Measurements from ENCODE around the gene TSPAN9. TPM values are rescaled to one million over a fixed set of nuclear protein-coding genes. Genes with fewer than 3 reads are reported as not detected.
A peak's percentile ranks its signal among the peaks of the same experiment; 100 is the strongest.

Gene TSPAN9
- polyA plus RNA-seq, 1 of the 3 experiments (the other 2 are of a cell fraction): 34.9 TPM

DNA sequence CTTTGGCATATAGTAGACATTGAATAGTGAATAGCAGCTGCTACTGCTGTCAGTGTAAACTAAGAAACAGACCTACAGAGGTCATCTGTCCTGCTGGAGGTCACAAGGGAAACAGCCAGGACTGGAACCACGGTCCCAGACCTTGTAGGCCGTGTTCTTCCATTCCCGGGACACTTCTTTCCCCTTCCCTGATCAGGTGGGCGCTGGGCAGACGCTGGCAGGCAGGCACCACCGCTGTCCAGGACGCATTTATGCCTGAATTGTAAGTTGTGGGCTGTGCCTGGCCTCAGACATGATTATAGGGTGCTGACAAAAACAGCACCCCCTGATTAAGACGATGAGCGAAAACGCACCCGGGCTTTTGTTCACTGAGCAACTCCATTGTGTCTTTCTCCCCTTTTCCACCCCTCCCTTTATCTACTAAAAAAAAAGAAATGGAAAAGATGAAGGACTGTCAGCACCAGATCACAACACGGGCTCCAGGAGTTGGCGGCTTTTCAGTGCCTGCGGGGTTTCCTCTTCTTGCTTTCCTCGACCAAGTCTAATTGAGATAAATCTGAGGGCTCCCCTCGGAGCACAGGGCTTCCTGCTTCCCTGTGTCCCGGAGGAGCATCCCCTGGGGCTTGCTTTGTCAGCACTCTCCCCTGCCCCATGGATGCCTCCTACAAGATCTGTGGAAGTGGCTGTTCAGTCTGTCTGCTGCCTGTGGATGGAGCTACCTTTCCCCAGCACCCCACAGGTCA, 80.6 kb downstream of the TSPAN9 start:
- Histone ChIP-seq H3K27ac (ENCODE audit: low read depth in 2 of 2, low read length in 1 of 2) (no peak overlapping the region), H3K27me3 (ENCODE audit: insufficient read depth) (no peaks in the 10 kb centered on the region), H3K4me1 (ENCODE audit: control insufficient read depth in 1 of 2, insufficient read depth in 2 of 2, low read depth in 1 of 2, low read length in 1 of 2) (peaks cover 0 to 12% of the 10 kb centered on the region in 2 experiments; a peak in 2 of 4 replicates), H3K9me3 (no peaks in the 10 kb centered on the region), H3K79me2 (ENCODE audit: insufficient read depth) (no peaks in the 10 kb centered on the region), H2AFZ (ENCODE audit: low read depth) (no peak overlapping the region), H3K4me2 (no peak overlapping the region), H3K9ac (no peak overlapping the region), H3F3A (replicated peaks; ENCODE audit: insufficient read depth) (no peaks in the 10 kb centered on the region), H4K20me1 (ENCODE audit: insufficient read depth) (no peaks in the 10 kb centered on the region), H3K36me3 (replicated peaks in 1 of 2; ENCODE audit: control insufficient read depth in 1 of 2, insufficient read depth in 2 of 2, low read length in 1 of 2) (peaks cover 0 to 3% of the 10 kb centered on the region in 2 experiments), H3K9me2 (no peaks in the 10 kb centered on the region), H3K4me3 (ENCODE audit: low read depth in 2 of 2, low read length in 1 of 2) (no peak overlapping the region)
- peak; percentile 61 for DNase-seq
- 79% methylated on average over 14 of the region's 17 CpGs for WGBS (ENCODE audit: low lambda C conversion rate)
- TF ChIP-seq EZH2phosphoT487 (IDR thresholded peaks at IDR 0.05; ENCODE audit: borderline replicate concordance, low read depth): no peak
- TF ChIP-seq, protein P1, sequence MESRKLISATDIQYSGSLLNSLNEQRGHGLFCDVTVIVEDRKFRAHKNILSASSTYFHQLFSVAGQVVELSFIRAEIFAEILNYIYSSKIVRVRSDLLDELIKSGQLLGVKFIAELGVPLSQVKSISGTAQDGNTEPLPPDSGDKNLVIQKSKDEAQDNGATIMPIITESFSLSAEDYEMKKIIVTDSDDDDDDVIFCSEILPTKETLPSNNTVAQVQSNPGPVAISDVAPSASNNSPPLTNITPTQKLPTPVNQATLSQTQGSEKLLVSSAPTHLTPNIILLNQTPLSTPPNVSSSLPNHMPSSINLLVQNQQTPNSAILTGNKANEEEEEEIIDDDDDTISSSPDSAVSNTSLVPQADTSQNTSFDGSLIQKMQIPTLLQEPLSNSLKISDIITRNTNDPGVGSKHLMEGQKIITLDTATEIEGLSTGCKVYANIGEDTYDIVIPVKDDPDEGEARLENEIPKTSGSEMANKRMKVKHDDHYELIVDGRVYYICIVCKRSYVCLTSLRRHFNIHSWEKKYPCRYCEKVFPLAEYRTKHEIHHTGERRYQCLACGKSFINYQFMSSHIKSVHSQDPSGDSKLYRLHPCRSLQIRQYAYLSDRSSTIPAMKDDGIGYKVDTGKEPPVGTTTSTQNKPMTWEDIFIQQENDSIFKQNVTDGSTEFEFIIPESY (IDR thresholded peaks at IDR 0.05; ENCODE audit: borderline replicate concordance, low read depth): no peak
- TF ChIP-seq, protein P2, sequence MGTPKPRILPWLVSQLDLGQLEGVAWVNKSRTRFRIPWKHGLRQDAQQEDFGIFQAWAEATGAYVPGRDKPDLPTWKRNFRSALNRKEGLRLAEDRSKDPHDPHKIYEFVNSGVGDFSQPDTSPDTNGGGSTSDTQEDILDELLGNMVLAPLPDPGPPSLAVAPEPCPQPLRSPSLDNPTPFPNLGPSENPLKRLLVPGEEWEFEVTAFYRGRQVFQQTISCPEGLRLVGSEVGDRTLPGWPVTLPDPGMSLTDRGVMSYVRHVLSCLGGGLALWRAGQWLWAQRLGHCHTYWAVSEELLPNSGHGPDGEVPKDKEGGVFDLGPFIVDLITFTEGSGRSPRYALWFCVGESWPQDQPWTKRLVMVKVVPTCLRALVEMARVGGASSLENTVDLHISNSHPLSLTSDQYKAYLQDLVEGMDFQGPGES (IDR thresholded peaks at IDR 0.05; ENCODE audit: low read depth, low read length): no peak
- no peak for TF ChIP-seq SMC3 (IDR thresholded peaks at IDR 0.05; ENCODE audit: low read depth, low read length)
- no peak for TF ChIP-seq TAF1 (IDR thresholded peaks at IDR 0.05; ENCODE audit: borderline replicate concordance, low read depth, low read length)
- TF ChIP-seq, protein P3, sequence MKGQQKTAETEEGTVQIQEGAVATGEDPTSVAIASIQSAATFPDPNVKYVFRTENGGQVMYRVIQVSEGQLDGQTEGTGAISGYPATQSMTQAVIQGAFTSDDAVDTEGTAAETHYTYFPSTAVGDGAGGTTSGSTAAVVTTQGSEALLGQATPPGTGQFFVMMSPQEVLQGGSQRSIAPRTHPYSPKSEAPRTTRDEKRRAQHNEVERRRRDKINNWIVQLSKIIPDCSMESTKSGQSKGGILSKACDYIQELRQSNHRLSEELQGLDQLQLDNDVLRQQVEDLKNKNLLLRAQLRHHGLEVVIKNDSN (IDR thresholded peaks at IDR 0.05; ENCODE audit: borderline replicate concordance, low read depth): no peak
- TF ChIP-seq YY1 (IDR thresholded peaks at IDR 0.05; ENCODE audit: low read depth): no peak
- no peak for TF ChIP-seq RXRA (IDR thresholded peaks at IDR 0.05; ENCODE audit: borderline replicate concordance, low read depth)
- TF ChIP-seq FOXJ3 (CRISPR knock-in tag; IDR thresholded peaks at IDR 0.05): no peak
- TF ChIP-seq, protein P4, sequence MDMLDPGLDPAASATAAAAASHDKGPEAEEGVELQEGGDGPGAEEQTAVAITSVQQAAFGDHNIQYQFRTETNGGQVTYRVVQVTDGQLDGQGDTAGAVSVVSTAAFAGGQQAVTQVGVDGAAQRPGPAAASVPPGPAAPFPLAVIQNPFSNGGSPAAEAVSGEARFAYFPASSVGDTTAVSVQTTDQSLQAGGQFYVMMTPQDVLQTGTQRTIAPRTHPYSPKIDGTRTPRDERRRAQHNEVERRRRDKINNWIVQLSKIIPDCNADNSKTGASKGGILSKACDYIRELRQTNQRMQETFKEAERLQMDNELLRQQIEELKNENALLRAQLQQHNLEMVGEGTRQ (IDR thresholded peaks at IDR 0.05; ENCODE audit: borderline replicate concordance, low read depth, low read length): no peak
- TF ChIP-seq TCF12 (IDR thresholded peaks at IDR 0.05): no peak
- no peak for TF ChIP-seq JUND (IDR thresholded peaks at IDR 0.05)
- no peak for TF ChIP-seq MXI1 (IDR thresholded peaks at IDR 0.05; ENCODE audit: low read depth, low read length)
- TF ChIP-seq, protein P5, sequence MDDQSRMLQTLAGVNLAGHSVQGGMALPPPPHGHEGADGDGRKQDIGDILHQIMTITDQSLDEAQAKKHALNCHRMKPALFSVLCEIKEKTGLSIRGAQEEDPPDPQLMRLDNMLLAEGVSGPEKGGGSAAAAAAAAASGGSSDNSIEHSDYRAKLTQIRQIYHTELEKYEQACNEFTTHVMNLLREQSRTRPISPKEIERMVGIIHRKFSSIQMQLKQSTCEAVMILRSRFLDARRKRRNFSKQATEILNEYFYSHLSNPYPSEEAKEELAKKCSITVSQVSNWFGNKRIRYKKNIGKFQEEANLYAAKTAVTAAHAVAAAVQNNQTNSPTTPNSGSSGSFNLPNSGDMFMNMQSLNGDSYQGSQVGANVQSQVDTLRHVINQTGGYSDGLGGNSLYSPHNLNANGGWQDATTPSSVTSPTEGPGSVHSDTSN (IDR thresholded peaks at IDR 0.05): no peak
- no peak for TF ChIP-seq POLR2AphosphoS5 (IDR thresholded peaks at IDR 0.05; ENCODE audit: low read depth, low read length)
- TF ChIP-seq NFIC (IDR thresholded peaks at IDR 0.05; ENCODE audit: borderline replicate concordance): no peak
- no peak for TF ChIP-seq MEF2A (IDR thresholded peaks at IDR 0.05; ENCODE audit: borderline replicate concordance, low read depth)
- ChIA-PET CTCF (interaction anchor here (0.8 to 5.0 kb wide), 6 partner anchors 10 to 143 kb away, joined by 3 to 24 read pairs (median 5); no protein-coding TSS in a partner anchor), POLR2A (no interaction called here)

Data from SK-N-SH (cell line).